G401 (cell line): ENCODE results near the gene MRPL40. TPM values are rescaled to one million over a fixed set of nuclear protein-coding genes. Genes with fewer than 3 reads are reported as not detected.

Experiments used
- DNase-seq: peaks from one replicate; pipeline ENCODE4 v3.0.0-alpha.2; 2015; ENCODE audit warnings: low spot score
- in situ Hi-C: cut with HindIII; loops from 2 replicates; pipeline ENCODE4 v1.10.0; 2016; ENCODE audit warnings: low sequenced_read_pairs, mixed read lengths
- total RNA-seq: library from RNA; depleted of rRNA; stranded (reverse); fragments of >200 nt; shearing (Covaris generic); gene quantifications from 2 replicates; pipeline ENCODE4 v1.2.3, GENCODE V29; 2014

The MRPL40 gene
- total RNA-seq, 1 experiment from 2014 or later, result 61.5 TPM

GRCh38 chr22:19405652-19406051 lies 26.7 kb upstream of the MRPL40 start:
- in situ Hi-C loops, result no loop called here

GRCh38 chr22:19406281-19406811 lies 26.0 kb upstream of the MRPL40 start:
- in situ Hi-C loops, result no loop called here
- no peak for DNase-seq

More at GRCh38 chr22:19405652-19406051, 26.7 kb upstream of the MRPL40 start:
- no peak for DNase-seq

DNA sequence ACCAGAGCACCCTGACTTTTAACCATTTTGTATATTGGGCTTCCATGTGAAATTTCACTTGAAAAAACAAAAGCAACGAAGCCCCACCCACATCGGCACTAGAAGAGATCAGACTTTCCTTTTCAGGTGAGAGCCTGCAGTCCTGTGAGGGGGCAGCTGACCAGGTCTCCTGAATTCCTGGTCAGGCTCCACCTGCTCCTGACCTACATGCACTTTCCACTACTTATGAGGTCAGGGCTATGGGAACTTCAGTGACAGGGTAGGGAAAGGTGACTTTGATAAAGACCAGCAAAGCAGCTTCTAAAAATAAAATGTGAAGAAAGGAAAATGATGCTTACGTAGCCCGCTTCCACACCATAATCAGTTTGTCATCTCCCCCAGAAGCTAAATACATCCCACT lies 25.5 kb upstream of the MRPL40 start:
- DNase-seq, result no peak
- in situ Hi-C loops, result no loop called here

GRCh38 chr22:19407649-19408606 lies 24.4 kb upstream of the MRPL40 start:
- no peak for DNase-seq
- in situ Hi-C loops, result no loop called here

- in situ Hi-C loops, result no loop called here
- peak; percentile 17 for DNase-seq
Observed at GRCh38 chr22:19410941-19411689, 21.2 kb upstream of the MRPL40 start.

DNA sequence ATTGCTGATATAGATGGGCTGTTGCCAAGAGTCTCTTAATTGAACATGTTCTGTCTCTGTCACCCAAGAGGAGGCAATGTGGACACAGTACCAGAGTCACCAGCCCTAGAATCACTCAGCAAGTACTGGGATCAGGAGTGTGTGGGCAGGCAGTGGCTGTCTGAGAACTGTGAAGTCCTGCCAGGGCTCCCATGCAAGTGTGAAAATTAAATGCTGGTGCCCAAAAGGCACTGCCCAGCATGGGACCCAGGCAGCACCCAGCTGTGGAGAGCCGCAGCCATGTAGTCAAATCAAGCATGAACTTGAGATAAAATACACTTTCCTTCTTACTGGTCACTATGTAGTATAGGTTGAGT lies 20.7 kb upstream of the MRPL40 start:
- in situ Hi-C loops, result no loop called here
- no peak for DNase-seq

DNA sequence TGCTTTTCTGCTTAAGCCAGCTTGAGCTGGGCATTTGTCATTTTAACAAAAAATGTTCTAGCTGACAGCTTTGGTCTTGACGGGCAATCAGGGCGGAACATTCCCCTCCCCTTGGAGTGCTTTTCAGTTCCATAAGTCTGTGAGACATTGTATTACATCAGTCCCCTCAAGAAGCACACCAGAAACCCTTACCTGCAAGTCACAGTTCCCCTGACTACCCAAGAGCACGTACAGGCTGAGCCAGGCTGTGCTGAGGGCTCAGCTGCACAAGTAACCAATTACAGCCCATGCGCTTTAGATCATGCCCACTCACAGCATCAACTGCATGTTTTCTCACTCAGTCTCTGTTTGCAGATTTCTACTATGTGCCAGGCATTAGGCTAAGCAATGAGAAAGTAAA lies 19.9 kb upstream of the MRPL40 start:
- in situ Hi-C loops, result no loop called here
- DNase-seq, result no peak

DNA sequence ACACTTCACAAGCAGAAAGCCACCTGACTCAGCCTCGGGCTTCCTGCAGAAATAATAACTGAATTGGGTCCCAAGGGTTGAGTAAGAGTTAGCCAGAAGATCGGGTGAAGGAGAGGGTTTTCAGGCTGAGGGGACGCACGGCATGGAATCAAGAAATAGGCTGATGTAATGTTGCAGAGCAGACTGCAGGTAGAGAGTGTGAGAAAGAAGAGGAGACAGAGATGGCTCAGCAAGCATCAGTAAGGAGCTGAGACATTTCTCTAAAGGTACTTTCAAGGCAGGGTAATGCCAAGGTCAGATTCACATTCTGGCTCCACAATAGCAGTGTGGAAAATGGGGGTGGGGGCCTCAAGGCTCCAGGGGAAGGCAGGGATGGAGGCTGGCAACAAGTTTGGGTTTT lies 19.4 kb upstream of the MRPL40 start:
- no peak for DNase-seq
- in situ Hi-C loops, result no loop called here

DNA sequence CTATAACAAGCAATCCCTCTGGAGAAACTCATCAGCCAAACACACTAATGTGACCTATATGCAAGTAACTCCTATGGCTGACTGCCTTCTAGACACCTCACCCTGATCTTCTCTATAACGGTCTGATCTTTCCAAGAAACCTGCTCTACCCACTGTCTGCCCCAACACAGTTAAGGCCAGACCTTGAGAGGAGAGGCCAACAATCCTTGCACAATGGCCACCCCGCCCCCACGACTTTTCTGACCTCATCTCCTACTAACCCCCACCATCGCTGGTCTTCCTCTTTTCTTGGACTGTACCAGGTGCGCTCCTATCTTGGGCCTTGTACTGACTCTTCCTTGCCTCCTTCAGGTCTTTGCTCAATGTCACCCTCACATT lies 13.3 kb upstream of the MRPL40 start:
- DNase-seq, result no peak
- in situ Hi-C loops, result no loop called here

- DNase-seq, result peak; percentile 60
- in situ Hi-C loops, result no loop called here
Observed at GRCh38 chr22:19419464-19420178, 12.7 kb upstream of the MRPL40 start.

GRCh38 chr22:19420321-19420720 lies 12.0 kb upstream of the MRPL40 start:
- no peak for DNase-seq
- in situ Hi-C loops, result no loop called here

DNA sequence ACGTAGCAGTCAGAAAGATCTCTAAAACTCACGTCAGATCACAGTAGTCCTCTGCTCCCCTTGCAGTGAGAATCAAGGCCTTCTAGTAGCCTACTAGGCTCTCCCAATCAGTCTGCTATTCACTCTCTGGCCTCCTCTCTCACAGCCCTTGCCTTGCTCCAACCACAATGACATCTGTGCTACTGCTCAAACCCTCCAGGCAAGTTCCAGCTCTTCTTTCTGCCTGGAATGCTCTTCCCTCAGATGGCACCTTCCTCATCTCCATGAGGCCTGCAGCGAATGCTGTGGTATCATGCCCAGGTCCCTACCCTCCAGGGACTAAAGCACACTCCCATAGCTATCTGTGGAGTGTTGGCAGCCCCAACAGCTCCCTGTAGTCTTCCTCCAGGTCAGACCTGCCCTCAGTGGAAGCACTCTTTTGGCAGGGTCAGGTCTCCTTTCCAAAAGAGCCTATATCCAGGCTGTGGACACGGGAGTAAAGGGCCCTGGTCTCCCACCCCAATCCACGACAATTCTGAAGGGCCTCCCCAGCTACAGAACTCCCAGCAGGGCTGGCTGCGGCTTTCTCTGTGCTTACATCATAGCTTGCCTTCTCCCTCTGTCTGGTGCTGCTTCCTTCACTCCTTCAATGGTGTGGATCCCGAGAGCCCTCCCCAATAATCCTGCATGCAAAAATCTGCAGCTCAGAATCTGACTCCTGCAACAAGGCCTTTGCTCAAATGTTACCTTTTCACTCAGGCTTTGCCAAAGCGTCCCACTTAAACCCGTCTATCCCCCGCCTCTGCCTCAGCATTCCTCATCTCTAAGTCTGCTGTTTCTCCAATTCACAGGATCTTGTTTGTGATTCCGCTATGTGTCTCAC lies 9.7 kb upstream of the MRPL40 start:
- in situ Hi-C loops, result no loop called here
- peak; percentile 10 for DNase-seq

- peak; percentile 20 for DNase-seq
- in situ Hi-C loops, result no loop called here
Observed at GRCh38 chr22:19424186-19424500, 8.2 kb upstream of the MRPL40 start.

GRCh38 chr22:19429950-19430889 lies 2.1 kb upstream of the MRPL40 start:
- DNase-seq, result no peak
- in situ Hi-C loops, result no loop called here

DNA sequence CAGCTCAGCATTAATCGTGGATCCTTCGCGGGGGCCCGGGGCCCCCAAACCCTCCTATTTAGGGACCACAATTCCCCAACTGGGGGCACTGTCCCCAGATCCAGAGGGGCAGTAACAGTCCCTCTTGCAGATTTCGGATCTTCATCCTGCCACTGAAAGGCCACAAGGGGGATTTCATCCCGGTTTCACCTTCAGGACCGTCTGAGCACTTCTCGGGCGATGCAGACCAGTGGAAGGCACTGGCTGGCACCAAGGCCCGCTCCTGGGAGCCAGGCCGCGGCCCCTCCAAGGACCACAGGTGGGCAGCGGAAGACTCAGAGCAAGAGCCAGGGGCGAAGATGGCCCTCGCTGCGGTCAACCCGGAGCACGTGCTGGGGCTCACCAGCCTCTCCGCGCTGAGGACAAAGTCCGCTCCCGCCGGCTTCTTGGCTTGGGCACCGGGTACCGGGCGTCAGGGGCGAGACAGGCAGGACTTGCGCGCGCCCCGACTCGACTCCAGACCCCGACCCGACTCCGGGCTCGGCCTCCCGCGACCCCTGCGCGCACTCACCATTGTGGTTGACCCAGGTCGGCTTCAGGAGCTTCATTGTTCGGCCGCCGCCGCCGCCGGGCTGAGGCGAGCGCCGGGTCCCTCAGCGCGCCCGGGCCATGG lies 1.3 kb upstream of the MRPL40 start:
- DNase-seq, result peak; percentile 29
- in situ Hi-C loops, result no loop called here

- in situ Hi-C loops, result no loop called here
- peak; percentile 82 for DNase-seq
Observed at GRCh38 chr22:19431649-19432132, 654 bp upstream of the MRPL40 start, which contains the start of gene HIRA. Gene HIRA (minus strand): TSS chr22:19431733. CDS start chr22:19431476, 257 bp downstream.

DNA sequence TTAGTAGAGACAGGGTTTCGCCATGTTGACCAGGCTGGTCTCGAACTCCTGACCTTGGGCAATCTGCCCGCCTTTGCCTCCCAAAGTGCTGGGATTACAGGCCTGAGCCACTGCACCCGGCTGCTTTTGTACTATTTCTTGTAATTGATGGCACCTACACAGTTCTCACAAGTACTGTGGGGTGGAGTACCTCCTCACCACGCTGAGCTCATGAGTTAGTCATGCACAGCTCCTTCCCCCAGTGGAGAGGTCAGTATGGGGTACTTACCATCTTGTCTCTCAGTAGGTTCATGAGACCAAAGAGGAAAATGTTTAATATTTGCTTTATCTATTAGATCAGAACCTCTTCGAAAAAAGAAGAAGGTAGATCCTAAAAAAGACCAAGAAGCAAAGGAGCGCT lies 2.1 kb downstream of the MRPL40 start:
- in situ Hi-C loops, result no loop called here
- DNase-seq, result no peak
